KOPT-K1 (cell line): ENCODE data around the gene COL23A1.
A peak's percentile ranks its signal among the peaks of the same experiment; 100 is the strongest.

Source experiments
- H3K27ac ChIP-seq: fragments of 200-600 bp; sonication (generic); 2 replicates; pipeline ENCODE4 v1.5.1; 2016; ENCODE audit warnings: antibody characterized with exemption, mild to moderate bottlenecking, low read depth, low read length; ENCODE audit not compliant: poor library complexity, severe bottlenecking
- H3K36me3 ChIP-seq: fragments of 200-600 bp; sonication (generic); 2 replicates; pipeline ENCODE4 v1.5.1; 2017; ENCODE audit warnings: antibody characterized with exemption, mild to moderate bottlenecking, low read length, moderate library complexity; ENCODE audit not compliant: insufficient read depth
- H3K9me3 ChIP-seq: fragments of 200-600 bp; sonication (generic); 2 replicates; pipeline ENCODE4 v1.5.1; 2017; ENCODE audit warnings: antibody characterized with exemption, low read length, mild to moderate bottlenecking; ENCODE audit not compliant: insufficient read depth, poor library complexity, severe bottlenecking

The COL23A1 gene

DNA sequence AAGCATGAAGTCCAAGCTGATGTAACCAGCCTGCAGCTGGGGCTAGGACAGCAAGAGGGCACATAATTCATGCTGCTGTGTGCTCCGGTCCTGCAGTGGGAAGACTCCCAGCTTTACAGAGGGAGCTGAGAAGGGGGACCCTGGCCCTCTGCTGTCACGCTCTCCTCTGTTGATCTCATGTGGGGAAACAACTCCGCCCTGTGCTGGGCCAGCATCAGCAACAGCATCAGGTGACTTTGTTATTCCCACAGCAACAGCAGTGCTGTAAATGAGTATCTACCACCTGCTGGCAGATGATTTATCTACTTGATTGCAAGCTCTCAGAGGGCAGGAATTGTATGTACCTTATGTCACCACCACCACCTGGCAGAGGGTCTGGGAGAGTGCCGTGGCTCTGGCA lies 176.2 kb downstream of the COL23A1 start:
- Histone ChIP-seq H3K36me3 (no peaks in the 10 kb centered on the region), H3K9me3 (no peaks in the 10 kb centered on the region), H3K27ac (no peak overlapping the region)

DNA sequence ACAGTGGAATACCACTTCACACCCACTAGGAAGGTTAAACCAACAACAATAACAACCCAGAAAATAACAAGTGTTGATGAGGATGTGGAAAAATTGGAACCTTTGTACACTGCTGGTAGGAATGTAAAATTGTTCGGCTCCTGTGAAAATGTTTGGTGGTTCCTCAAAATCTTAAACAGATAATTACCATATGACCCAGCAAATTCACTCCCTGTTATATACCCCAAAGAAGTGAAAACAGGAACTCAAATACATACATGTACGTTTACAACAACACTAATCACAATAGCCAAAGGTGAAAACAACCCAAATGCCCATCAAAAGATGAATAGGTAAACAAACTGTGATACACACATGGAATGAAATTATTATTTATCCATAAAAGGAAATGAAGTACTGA lies 179.1 kb downstream of the COL23A1 start:
- H3K27ac ChIP-seq: no peak overlapping the region
- H3K9me3 ChIP-seq: peaks cover 7% of the 10 kb centered on the region

DNA sequence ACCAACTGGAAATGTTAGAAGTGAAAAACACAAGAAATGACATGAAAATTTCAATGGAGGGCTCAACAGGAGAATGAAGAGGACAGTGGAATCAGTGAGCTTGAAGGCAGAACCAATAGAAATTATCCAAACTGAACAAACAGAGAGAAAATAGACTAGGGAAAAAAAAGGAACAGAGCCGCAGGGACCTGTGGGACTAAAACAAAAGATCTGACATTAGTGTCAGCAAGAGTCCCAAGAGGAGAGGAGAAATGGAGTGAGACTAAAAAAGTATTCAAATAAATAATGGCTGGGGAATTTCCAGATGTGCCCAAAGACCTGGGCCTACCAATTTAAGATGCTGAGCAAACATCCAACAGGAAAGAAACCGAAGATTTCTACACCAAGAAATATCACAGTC lies 182.5 kb downstream of the COL23A1 start:
- H3K27ac ChIP-seq: no peak overlapping the region

More for the DNA sequence above, 179.1 kb downstream of the COL23A1 start:
- H3K36me3 ChIP-seq: no peaks in the 10 kb centered on the region

DNA sequence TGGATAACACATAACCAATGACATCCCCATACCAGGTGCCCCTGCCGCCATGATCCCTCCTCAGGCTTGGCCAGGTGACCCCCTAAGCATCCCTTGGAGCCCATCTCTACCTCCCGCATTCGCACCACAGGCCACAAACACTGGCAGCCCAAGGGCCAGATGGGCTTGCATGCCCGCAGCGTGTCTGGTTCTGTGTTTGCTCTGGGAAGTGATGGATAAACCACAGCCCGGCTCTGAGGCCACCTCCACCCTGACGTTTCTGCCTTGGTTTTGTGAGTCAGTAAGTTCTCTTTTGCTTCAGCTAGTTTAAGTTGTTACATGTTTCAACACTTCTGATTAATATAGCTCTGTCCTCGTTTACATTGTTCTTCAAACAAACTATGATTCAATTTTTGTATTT lies 185.2 kb downstream of the COL23A1 start:
- peaks cover 7% of the 10 kb centered on the region for H3K9me3 ChIP-seq
- no peak overlapping the region for H3K27ac ChIP-seq
- no peaks in the 10 kb centered on the region for H3K36me3 ChIP-seq

More for the DNA sequence above, 182.5 kb downstream of the COL23A1 start:
- H3K36me3 ChIP-seq: no peaks in the 10 kb centered on the region
- peaks cover 7% of the 10 kb centered on the region for H3K9me3 ChIP-seq

DNA sequence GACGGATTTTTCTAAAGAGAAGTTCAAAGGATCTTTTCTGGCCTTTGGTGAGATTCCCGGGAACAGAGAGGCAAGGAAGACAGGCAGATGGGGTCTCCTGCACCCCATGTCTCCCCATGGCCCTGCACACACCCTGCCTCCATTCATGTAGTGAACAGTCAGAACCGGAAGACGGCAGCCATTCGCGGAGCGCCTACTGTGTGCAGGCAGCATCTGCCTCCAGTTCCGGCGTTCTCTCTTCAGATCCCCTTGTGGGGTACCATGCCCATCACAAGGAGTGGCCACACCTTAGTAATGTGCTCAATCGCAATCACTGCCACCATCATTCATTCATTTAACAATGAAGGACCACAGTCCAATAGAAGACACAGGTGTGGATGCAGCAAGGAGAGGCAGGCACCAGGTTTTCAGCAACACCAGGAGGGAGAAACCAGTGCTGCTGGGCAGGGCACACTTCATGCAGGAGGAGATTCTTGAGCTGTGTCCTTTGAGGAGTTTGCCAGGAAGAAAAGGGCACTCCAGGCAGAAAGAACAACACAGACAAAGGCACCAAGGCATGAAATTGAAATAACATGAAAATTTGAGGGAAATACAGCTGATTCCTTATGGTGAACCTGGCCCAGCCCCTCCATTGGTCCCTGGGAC lies 186.1 kb downstream of the COL23A1 start:
- Histone ChIP-seq H3K27ac (no peak overlapping the region), H3K36me3 (no peaks in the 10 kb centered on the region), H3K9me3 (peaks cover 7% of the 10 kb centered on the region)

DNA sequence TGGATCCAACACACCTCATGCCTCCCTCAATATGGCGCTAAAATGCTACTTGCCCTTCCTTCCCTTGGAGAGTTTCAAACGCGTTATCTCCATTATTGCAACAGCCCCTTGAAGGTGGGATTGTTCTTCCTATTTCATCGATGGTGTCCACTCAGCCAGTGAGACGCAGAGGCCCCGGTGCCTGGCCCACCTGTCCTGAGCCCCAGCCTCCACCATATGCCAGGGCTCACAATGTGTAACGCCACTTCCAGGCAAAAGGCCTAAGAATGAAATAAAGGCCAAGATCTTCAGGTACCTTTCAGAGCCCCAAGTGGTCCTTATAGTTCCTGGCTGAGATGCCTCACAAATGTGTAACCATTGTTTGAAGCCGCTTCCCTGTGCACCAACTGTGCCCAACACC lies 186.8 kb downstream of the COL23A1 start:
- H3K9me3 ChIP-seq: peaks cover 7% of the 10 kb centered on the region
- H3K27ac ChIP-seq: no peak overlapping the region
- H3K36me3 ChIP-seq: no peaks in the 10 kb centered on the region

DNA sequence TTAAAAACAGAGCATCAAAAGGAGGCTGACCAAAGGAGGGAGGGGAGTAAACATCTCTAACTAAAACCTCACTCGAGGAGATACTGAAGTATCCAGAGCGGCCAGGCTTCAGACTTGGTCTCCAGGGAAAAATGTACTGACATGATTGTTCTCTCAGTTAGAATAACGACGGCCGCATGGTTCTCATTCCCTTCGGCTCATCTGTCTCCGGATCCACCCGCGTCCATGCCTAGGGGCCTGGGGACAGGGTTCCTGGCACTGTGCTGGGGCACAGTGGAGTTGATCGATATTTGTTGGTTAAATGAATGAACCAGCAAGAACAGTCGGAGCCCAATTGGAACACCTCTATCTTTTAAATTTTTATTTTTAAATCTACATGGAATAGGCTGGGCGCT lies 190.5 kb downstream of the COL23A1 start:
- Histone ChIP-seq H3K36me3 (no peaks in the 10 kb centered on the region), H3K9me3 (no peaks in the 10 kb centered on the region), H3K27ac (no peak overlapping the region)

DNA sequence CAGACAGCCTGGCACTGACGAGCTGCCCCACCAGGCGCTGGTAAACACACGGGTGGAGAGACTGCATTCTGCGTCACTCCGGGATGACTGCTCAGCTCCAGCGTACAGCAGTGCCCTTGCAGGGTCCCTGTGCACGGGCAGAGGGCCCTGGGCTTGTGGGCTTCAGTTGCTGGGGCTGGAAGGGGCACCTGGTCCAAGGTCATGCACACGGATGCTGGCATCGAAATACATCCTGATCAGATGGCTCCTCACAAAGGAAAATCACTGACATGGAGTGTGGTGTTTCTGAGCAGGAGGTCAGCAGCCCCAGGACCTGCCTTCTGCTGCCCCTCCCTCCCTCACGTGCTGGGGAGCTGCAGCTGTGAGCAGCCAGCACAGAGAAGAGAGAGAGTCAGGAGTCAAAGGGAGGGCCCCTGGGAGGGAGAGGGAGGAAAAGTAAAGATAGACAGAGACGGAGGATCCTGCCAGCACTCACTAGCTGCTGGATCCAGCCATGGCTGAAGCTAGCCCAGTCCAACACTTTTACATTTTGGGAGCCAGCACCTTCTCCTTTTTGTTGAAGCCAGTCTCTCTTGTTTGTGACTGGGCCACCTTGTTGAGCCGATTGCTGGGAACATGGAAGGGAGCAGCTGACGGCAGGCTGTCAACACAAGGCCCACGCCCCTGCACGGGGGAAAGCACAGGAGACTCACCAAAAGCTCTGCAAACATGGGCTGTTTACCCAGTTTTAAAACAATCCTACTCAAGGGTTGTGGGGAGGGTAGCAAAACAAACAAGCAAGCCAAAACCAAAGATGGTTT lies 191.1 kb downstream of the COL23A1 start:
- no peaks in the 10 kb centered on the region for H3K36me3 ChIP-seq
- H3K9me3 ChIP-seq: no peaks in the 10 kb centered on the region
- no peak overlapping the region for H3K27ac ChIP-seq

DNA sequence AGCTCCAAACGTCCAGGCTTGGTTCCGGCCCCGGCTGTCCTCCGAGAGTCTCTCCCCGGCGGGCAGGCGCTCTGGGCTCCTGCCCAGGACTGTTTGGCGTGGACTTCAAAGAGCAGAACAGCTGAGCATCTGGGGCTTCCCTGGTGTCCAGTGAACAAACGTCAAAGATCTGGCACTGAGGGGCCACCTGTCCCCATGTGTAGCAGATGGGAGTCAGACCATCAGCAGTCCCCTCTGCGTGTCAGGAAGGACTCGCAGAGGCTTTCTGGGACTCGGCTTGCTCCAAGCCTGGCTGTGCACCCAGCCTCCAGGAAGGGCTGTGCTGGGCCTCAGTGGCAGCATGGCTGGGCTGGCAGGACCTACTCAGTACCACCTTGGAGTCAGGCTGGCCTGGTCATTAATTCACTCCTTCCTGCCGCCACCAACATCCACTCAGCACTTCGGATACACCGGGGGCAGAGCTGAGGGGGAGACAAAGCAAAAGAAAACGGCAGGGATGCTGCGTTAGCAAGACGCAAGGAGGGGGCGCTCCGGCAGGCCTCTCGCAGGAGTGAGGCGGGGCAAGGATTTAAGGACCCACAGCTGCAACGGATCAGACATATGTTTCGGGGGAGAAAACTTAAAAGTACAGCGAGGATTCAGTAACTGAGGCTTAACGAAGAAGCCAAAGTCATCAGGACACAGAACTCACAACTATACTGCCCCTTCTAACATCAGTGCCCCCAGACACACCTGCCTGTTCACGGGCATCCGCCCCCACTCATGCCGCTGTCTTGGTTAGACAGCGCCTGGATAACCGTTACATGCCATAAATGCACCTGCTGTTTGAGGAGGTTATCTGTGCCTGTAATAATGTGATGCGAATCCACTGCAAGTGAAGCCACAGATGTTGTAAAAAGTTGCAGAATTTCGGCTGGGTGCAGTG lies 193.1 kb downstream of the COL23A1 start:
- H3K27ac ChIP-seq: peak overlapping the region; percentile 21
- no peaks in the 10 kb centered on the region for H3K36me3 ChIP-seq
- no peaks in the 10 kb centered on the region for H3K9me3 ChIP-seq

DNA sequence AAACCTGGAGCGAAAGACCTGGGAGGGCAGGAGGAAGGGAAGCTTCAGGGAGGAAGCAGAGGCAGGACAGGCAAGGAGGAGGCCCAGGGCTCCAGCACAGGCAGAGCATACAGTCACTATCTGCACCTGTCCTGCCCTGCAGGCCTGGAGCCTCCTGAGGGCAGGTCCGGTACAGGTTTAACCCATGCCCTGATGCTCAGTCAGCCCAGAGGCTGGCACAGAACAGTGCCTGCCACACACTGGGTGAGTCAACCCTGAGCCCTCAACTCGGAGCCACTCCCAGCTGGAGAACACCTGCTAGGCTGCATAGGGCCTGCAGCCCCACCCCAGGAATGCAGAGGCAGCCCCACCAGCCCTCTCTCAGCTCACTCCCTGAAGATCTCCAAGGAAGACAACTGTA lies 196.1 kb downstream of the COL23A1 start:
- H3K27ac ChIP-seq: no peak overlapping the region
- no peaks in the 10 kb centered on the region for H3K36me3 ChIP-seq
- no peaks in the 10 kb centered on the region for H3K9me3 ChIP-seq

DNA sequence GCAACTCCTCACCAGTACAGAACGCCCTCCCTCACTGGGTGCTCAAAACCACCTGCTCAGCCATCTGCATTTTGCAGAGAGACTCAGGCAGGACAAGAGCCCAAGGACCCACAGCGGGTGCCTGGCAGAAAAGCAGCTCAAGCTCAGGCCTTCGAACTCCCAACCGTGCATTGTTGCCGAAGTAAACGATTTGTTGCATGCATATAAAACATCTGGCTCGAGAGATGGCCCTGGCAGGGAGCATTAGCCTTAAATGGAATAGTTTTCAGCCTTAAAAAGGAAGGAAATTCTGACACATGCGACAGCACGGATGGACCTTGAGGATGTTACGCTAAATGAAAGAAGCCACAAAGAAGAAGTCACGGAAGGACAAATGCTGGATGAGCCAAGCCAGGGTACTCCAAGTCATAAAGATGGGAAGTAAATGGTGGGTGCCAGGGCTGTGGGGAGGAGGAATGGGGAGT lies 197.2 kb downstream of the COL23A1 start:
- Histone ChIP-seq H3K27ac (no peak overlapping the region), H3K9me3 (no peaks in the 10 kb centered on the region)

DNA sequence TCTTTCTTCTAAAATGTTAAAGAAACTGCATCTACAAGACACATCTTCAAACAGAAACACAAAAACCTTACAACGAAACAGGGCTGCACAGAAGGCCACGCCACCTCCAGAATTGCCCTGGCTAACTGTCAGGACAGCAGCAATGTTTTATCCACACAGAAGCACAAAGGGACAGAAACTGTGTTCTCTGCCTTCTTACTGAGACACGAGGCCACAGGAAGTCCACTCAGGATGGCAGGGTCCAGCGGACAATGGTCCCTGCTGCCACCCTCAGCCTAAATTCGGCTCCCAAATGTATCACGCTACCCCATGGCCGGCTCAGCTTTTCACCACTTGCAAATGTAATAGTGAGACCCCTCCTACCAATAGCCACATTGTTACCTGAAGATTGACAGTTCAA lies 197.8 kb downstream of the COL23A1 start:
- H3K36me3 ChIP-seq: no peaks in the 10 kb centered on the region
- no peak overlapping the region for H3K27ac ChIP-seq
- no peaks in the 10 kb centered on the region for H3K9me3 ChIP-seq

More for the DNA sequence above, 197.2 kb downstream of the COL23A1 start:
- H3K36me3 ChIP-seq: no peaks in the 10 kb centered on the region

DNA sequence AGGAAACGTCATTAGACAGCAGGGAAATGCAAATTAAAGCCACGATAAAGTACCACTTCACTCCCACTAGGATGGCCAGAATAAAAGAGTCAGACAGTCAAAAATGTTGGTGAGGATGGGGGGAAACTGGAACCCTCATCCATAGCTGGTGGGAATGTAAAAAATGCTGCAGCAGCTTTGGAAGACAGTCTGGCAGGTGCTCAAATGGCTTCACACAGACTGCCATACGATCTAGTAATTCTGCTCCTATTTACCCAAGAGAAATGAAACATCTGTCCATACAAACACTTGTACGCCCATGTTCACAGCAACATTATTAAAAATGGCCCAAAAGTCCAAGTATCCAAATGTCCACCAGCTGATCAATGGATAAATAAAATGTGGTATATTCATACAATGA lies 198.7 kb downstream of the COL23A1 start:
- no peak overlapping the region for H3K27ac ChIP-seq
- H3K36me3 ChIP-seq: no peaks in the 10 kb centered on the region
- no peaks in the 10 kb centered on the region for H3K9me3 ChIP-seq

DNA sequence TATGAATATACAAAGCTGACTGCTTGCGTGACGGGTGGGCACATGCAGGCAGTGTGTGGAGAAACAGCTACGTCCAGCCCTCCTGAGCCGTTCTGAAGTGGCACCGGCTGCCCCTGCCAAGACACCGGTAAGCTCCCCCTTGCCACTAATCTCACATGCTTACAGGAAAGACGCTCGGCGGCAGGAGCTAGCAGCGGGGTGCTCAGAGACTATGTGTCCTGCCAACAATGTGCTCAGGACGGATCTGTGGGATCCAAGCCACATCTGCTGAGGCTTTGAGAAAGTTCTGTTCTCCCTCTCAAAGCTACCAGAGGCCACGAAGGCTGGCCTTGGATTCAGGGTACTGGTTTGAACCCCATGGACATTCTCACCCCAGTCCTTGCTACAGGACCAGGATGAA lies 200.4 kb downstream of the COL23A1 start:
- Histone ChIP-seq H3K36me3 (no peaks in the 10 kb centered on the region), H3K9me3 (no peaks in the 10 kb centered on the region), H3K27ac (no peak overlapping the region)
